HEK293 (cell line): ENCODE results near the gene CHST15.

ENCODE experiments used
- CTCF ChIA-PET: fragments of 350-600 bp; formaldehyde crosslinking; extraction: SDS; loops from one replicate; lab custom pipeline; 2021; ENCODE audit warnings: antibody characterized with exemption; lab: Yijun Ruan, JAX
- POLR2A ChIA-PET: fragments of 300-600 bp; formaldehyde crosslinking; extraction: SDS; loops from one replicate; lab custom pipeline; 2020; ENCODE audit warnings: antibody characterized with exemption, inconsistent platforms; lab: Yijun Ruan, JAX
- H3K27ac ChIP-seq: fragments of 200-500 bp; sonication (Bioruptor generic); 2 replicates; pipeline ENCODE4 v1.5.1; 2014; ENCODE audit warnings: low read depth, low read length, control low read depth, inconsistent platforms; ENCODE audit errors: extremely low read depth
- H3K36me3 ChIP-seq, 2 experiments: fragments of 200-500 bp in 1 of 2; sonication (Bioruptor generic) in 1 of 2; 1 replicate in 1 of 2; 2 replicates in 1 of 2; pipeline ENCODE4 v1.5.1; 2014 to 2017; ENCODE audit warnings: inconsistent platforms in 2 of 2, low read length in 2 of 2; ENCODE audit not compliant: control insufficient read depth in 2 of 2, insufficient read depth in 1 of 2
- H3K4me1 ChIP-seq: fragments of 200-500 bp; sonication (Bioruptor generic); 2 replicates; pipeline ENCODE4 v1.5.1; 2014; ENCODE audit warnings: mild to moderate bottlenecking, low read length, inconsistent platforms; ENCODE audit not compliant: control insufficient read depth, insufficient read depth
- H3K4me3 ChIP-seq: 2 replicates; pipeline ENCODE4 v1.5.1; 2011; ENCODE audit warnings: low read depth, mild to moderate bottlenecking, control low read depth, low read length, moderate library complexity
- H3K9me3 ChIP-seq: fragments of 200-500 bp; sonication (Bioruptor generic); 2 replicates; pipeline ENCODE4 v1.5.1; 2014; ENCODE audit warnings: low read depth, low read length, inconsistent platforms; ENCODE audit not compliant: control insufficient read depth, insufficient read depth
- IKZF3 ChIP-seq: fragments of 450-650 bp; IDR thresholded peaks from 2 replicates; pipeline ENCODE4 v1.5.0; 2018; ENCODE audit warnings: missing biosample characterization, mild to moderate bottlenecking, missing genetic modification characterization, moderate library complexity
- INSM2 ChIP-seq: fragments of 450-650 bp; formaldehyde crosslinking; IDR thresholded peaks from 2 replicates; pipeline ENCODE4 v1.5.1; 2016; ENCODE audit warnings: missing biosample characterization, missing genetic modification characterization
- KLF9 ChIP-seq: fragments of 450-650 bp; formaldehyde crosslinking; IDR thresholded peaks from 2 replicates; pipeline ENCODE4 v1.5.1; 2016; ENCODE audit warnings: missing biosample characterization, missing genetic modification characterization, low read depth
- MEIS1 ChIP-seq: sonication (generic); formaldehyde crosslinking; IDR thresholded peaks from 2 replicates; pipeline ENCODE4 v1.8.1; 2022; ENCODE audit warnings: missing genetic modification reagents, mild to moderate bottlenecking, borderline replicate concordance
- PRDM4 ChIP-seq: fragments of 450-650 bp; formaldehyde crosslinking; IDR thresholded peaks from 2 replicates; pipeline ENCODE4 v1.5.1; 2017; ENCODE audit warnings: missing biosample characterization, missing genetic modification characterization
- PRDM6 ChIP-seq: fragments of 450-650 bp; formaldehyde crosslinking; IDR thresholded peaks from 2 replicates; pipeline ENCODE4 v1.5.1; 2017; ENCODE audit warnings: missing biosample characterization, missing genetic modification characterization
- ZBTB20 ChIP-seq: fragments of 450-650 bp; formaldehyde crosslinking; IDR thresholded peaks from 2 replicates; pipeline ENCODE4 v1.5.1; 2016; ENCODE audit warnings: missing biosample characterization, missing genetic modification characterization
- ZBTB48 ChIP-seq: fragments of 450-650 bp; formaldehyde crosslinking; IDR thresholded peaks from 2 replicates; pipeline ENCODE4 v1.5.1; 2016; ENCODE audit warnings: missing biosample characterization, missing genetic modification characterization
- ZBTB49 ChIP-seq: fragments of 450-650 bp; formaldehyde crosslinking; IDR thresholded peaks from 2 replicates; pipeline ENCODE4 v1.5.1; 2016; ENCODE audit warnings: missing biosample characterization, missing genetic modification characterization, low read depth
- ZNF10 ChIP-seq: fragments of 450-650 bp; formaldehyde crosslinking; IDR thresholded peaks from 2 replicates; pipeline ENCODE4 v1.5.1; 2017; ENCODE audit warnings: missing biosample characterization, missing genetic modification characterization
- ZNF114 ChIP-seq: fragments of 450-650 bp; formaldehyde crosslinking; IDR thresholded peaks from 2 replicates; pipeline ENCODE4 v1.5.0; 2017; ENCODE audit warnings: missing biosample characterization, missing genetic modification characterization
- ZNF121 ChIP-seq: fragments of 450-650 bp; formaldehyde crosslinking; IDR thresholded peaks from 2 replicates; pipeline ENCODE4 v1.5.1; 2016; ENCODE audit warnings: missing biosample characterization, missing genetic modification characterization
- ZNF350 ChIP-seq: fragments of 450-650 bp; formaldehyde crosslinking; IDR thresholded peaks from 2 replicates; pipeline ENCODE4 v1.5.0; 2017; ENCODE audit warnings: missing biosample characterization, mild to moderate bottlenecking, missing genetic modification characterization
- ZNF621 ChIP-seq: fragments of 450-650 bp; formaldehyde crosslinking; IDR thresholded peaks from 2 replicates; pipeline ENCODE4 v1.5.1; 2017; ENCODE audit warnings: missing biosample characterization, missing genetic modification characterization
- ZNF626 ChIP-seq: fragments of 450-650 bp; sonication (Bioruptor Pico); formaldehyde crosslinking; IDR thresholded peaks from 2 replicates; pipeline ENCODE4 v1.5.1; 2018; ENCODE audit warnings: missing biosample characterization, missing genetic modification characterization, inconsistent platforms
- ZNF785 ChIP-seq: fragments of 450-650 bp; formaldehyde crosslinking; IDR thresholded peaks from 2 replicates; pipeline ENCODE4 v1.5.1; 2016; ENCODE audit warnings: missing biosample characterization, missing genetic modification characterization
- ZSCAN30 ChIP-seq: fragments of 450-650 bp; IDR thresholded peaks from 2 replicates; pipeline ENCODE4 v1.5.1; 2018; ENCODE audit warnings: missing biosample characterization, mild to moderate bottlenecking, missing genetic modification characterization, moderate library complexity

CHST15 gene

GRCh38 chr10:124099604-124100003, 6.2 kb upstream of the CHST15 start (continued):
- no peak for TF ChIP-seq ZNF626 (tag by site-specific recombination)
- no peak for TF ChIP-seq ZBTB49
- TF ChIP-seq ZBTB48 (tag by site-specific recombination) = no peak

- Histone ChIP-seq H3K9me3 (no peaks in the 10 kb centered on the region), H3K36me3 (no peaks in the 10 kb centered on the region), H3K4me1 (no peaks in the 10 kb centered on the region), H3K27ac (no peak overlapping the region), H3K4me3 (no peak overlapping the region)
- ChIA-PET POLR2A (no interaction called here), CTCF (no interaction called here)
- TF ChIP-seq INSM2 (tag by site-specific recombination) (no peak), ZNF10 (no peak), ZSCAN30 (no peak), PRDM6 (tag by site-specific recombination) (no peak), ZNF785 (tag by site-specific recombination) (no peak), KLF9 (tag by site-specific recombination) (no peak), MEIS1 (CRISPR knock-in tag) (no peak)
Observed at GRCh38 chr10:124098575-124098974, 5.2 kb upstream of the CHST15 start.

- no peak overlapping the region for H3K27ac ChIP-seq
- no peaks in the 10 kb centered on the region for H3K4me1 ChIP-seq
- CTCF ChIA-PET = interaction anchor here (0.7 kb wide), 1 partner anchor 156 kb away, joined by 3 read pairs; no protein-coding TSS in a partner anchor
- POLR2A ChIA-PET = no interaction called here
- no peaks in the 10 kb centered on the region for H3K9me3 ChIP-seq
- H3K36me3 ChIP-seq = no peaks in the 10 kb centered on the region
- TF ChIP-seq ZNF114 (tag by site-specific recombination) (no peak), IKZF3 (no peak), PRDM4 (tag by site-specific recombination) (no peak), ZBTB20 (tag by site-specific recombination) (no peak), ZNF621 (tag by site-specific recombination) (no peak), ZNF350 (tag by site-specific recombination) (no peak), ZNF121 (tag by site-specific recombination) (no peak)
- no peak overlapping the region for H3K4me3 ChIP-seq
Observed at GRCh38 chr10:124097883-124098282, 4.5 kb upstream of the CHST15 start.
